Adrenal gland (tissue), 12 donors: ENCODE measurements around the gene ARIH1. TPM values are rescaled to one million over a fixed set of nuclear protein-coding genes. Genes with fewer than 3 reads are reported as not detected.
A peak's percentile ranks its signal among the peaks of the same experiment; 100 is the strongest.

Experiments
- DNase-seq, 7 donors: peaks; one replicate each; pipeline ENCODE4 v3.0.0-alpha.2; 2019 to 2020
- H3K27ac ChIP-seq, 5 donors: fragments of 200-600 bp; sonication (generic) in 4 of 5; 1 replicate in 3 of 5; 2 replicates in 2 of 5; pipeline versions ENCODE4 v1.5.1 to v1.8.0; 2016 to 2020; ENCODE audit warnings: mild to moderate bottlenecking in 1 of 5
- H3K27me3 ChIP-seq: fragments of 200-600 bp; 2 replicates; pipeline ENCODE4 v1.8.0; 2021
- H3K36me3 ChIP-seq, 2 donors: fragments of 200-600 bp; replicated peaks in 1 of 2; 1 replicate in 1 of 2; 2 replicates in 1 of 2; pipeline versions ENCODE4 v1.5.1 to v1.8.0; 2018 to 2022
- H3K4me1 ChIP-seq, 2 donors: fragments of 200-600 bp; replicated peaks in 1 of 2; 1 replicate in 1 of 2; 2 replicates in 1 of 2; pipeline versions ENCODE4 v1.5.1 to v1.8.0; 2018 to 2021
- H3K4me3 ChIP-seq, 4 donors: fragments of 200-600 bp; sonication (generic) in 3 of 4; one replicate each; pipeline ENCODE4 v1.5.1; 2016 to 2018
- H3K9me3 ChIP-seq, 3 donors: fragments of 200-600 bp; sonication (generic) in 1 of 3; replicated peaks in 1 of 3; 1 replicate in 2 of 3; 2 replicates in 1 of 3; pipeline versions ENCODE4 v1.5.1 to v1.8.0; 2016 to 2021
- CTCF ChIP-seq, 6 experiments: fragments of 450-650 bp in 4 of 6; fragments of 200-600 bp in 2 of 6; sonication (generic) in 1 of 6; IDR thresholded peaks; 1 replicate in 5 of 6; 2 replicates in 1 of 6; pipeline versions ENCODE4 v1.5.1 to v1.8.0; 2016 to 2021; ENCODE audit warnings: antibody characterized with exemption in 6 of 6, mild to moderate bottlenecking in 2 of 6, moderate library complexity in 1 of 6
- POLR2A ChIP-seq, 2 donors: fragments of 450-650 bp; IDR thresholded peaks; one replicate each; pipeline ENCODE4 v1.6.1; 2017; ENCODE audit warnings: antibody characterized with exemption in 2 of 2, mild to moderate bottlenecking in 2 of 2, moderate library complexity in 1 of 2
- WGBS, 4 donors: extraction: QIAGEN DNeasy Blood & Tissue Kit in 2 of 4; methylation state at CpG; one replicate each; pipeline versions ENCODE4 v1.1.5 to v1.1.7; 2013 to 2017; 5-methylcytosine and 5-hydroxymethylcytosine counted together
- intact Hi-C, 2 donors: fragments of 100-400 bp; cut with DNase I; formaldehyde crosslinking; loops; one replicate each; pipeline versions ENCODE4 v1.14.1 to v1.15.0; 2022 to 2023
- polyA plus RNA-seq, 3 donors: library from polyadenylated mRNA; stranded (reverse); fragments of 200-250 nt in 2 of 3; fragments of 350-450 nt in 1 of 3; fragmentation: Illumina TruSeq in 1 of 3; extraction: RNeasy Lipid Tissue Mini Kit (QIAGEN cat#74804) in 1 of 3; gene quantifications; one replicate each; pipeline ENCODE4 v1.2.3, GENCODE V29; 2013 to 2014
- total RNA-seq, 9 donors: library from RNA; depleted of rRNA in 4 of 9; stranded (reverse); fragments of >200 nt in 4 of 9; fragments of 120-200 nt in 1 of 9; fragmentation: NEBNext Ultra II Directional in 1 of 9; extraction: Animal tissue kit (Norgen Biotek cat#: 25700) in 1 of 9; gene quantifications; one replicate each; pipeline versions ENCODE4 v1.1.0 to v1.2.4, GENCODE V29; 2013 to 2023
- donor health status: healthy with polysubstance abuse.
- donor health status: Bipolar disorder and iron deficiency.
- donor health status: DM: yes; HTN: yes; CAD: no.
- donor health status: DM: no; HTN: no; CAD: no.
- donor health status: DM: no; HTN: no; CAD: no.
- donor health status: DM: yes; HTN: yes; CAD: no.

ARIH1 gene
- total and polyA plus RNA-seq, 12 donors = 18.3 to 159 (median 58.8) TPM

DNA sequence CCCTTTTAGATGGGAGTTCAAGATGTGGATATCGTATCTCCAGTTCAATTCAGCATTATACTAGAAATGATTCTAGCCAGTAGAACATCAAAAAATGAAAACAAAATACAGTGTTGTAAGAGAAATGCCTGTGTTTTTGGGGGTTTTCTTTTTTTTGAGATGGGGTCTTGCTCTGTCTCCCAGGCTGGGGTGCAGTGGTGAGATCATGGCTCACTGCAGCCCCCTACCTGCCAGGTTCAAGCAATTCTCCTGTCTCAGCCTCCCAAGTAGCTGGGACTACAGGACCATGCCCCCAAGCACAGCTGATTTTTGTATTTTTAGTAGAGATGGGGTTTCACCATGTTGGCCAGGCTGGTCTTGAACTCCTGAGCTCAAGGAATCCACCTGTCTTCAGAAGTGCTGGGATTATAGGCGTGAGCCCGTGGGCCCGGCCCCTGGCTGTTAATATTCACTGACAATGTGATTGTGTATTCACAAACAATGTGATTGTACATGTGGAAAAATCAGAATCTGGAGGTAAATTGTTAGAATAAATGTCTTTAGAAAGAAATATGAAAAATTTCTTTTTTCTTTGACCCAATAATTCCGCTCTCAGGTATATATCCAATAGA, 59.0 kb downstream of the ARIH1 start:
- WGBS, 4 donors = 93 to 98% (median 96%) methylated on average over 5 of the region's 5 CpGs
- intact Hi-C loops = no loop called here
- Histone ChIP-seq H3K36me3 (no peaks in the 10 kb centered on the region), H3K4me3 (no peak overlapping the region), H3K27ac (no peak overlapping the region), H3K9me3 (no peaks in the 10 kb centered on the region), H3K4me1 (peaks cover 4% of the 10 kb centered on the region in 2 donors), H3K27me3 (no peaks in the 10 kb centered on the region)
- no peak for DNase-seq
- TF ChIP-seq CTCF (IDR thresholded peaks at IDR 0.05) = peak in 4 of 6 experiments; percentile 20 to 26 (median 23)
- no peak for TF ChIP-seq POLR2A (IDR thresholded peaks at IDR 0.05)

- TF ChIP-seq CTCF (IDR thresholded peaks at IDR 0.05) = no peak
- no peak for TF ChIP-seq POLR2A (IDR thresholded peaks at IDR 0.05)
- Histone ChIP-seq H3K27me3 (no peaks in the 10 kb centered on the region), H3K4me1 (peaks cover 3 to 4% of the 10 kb centered on the region in 2 donors), H3K27ac (no peak overlapping the region), H3K9me3 (no peaks in the 10 kb centered on the region), H3K4me3 (no peak overlapping the region), H3K36me3 (no peaks in the 10 kb centered on the region)
- intact Hi-C loops = no loop called here
- WGBS, 4 donors = 91 to 100% (median 96%) methylated on average over 3 of the region's 3 CpGs
- no peak for DNase-seq
These were observed 60.4 kb downstream of the ARIH1 start for GRCh38 chr15:72534523-72534922.

DNA sequence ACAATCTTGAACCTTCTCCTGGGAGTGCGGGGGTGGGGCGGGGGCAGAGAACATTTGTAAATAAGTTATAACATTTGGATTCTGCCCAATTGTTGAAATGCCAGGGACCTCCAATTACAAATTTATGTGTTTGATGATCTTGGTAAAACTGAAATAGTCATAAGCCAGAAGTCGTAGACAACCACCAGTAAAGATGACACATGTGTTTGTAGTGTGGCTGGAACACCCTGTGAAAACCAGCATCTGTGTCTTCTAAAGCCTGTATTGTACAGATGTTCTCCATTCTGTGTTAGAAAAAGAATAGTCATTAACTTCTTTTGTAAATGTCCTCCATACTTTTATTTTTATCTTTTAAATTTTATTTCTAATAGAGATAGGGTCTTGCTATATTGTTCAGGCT, 61.8 kb downstream of the ARIH1 start:
- Histone ChIP-seq H3K36me3 (no peaks in the 10 kb centered on the region), H3K27ac (no peak overlapping the region), H3K4me3 (no peak overlapping the region), H3K9me3 (peaks cover 0 to 3% (median 0%) of the 10 kb centered on the region in 3 donors), H3K27me3 (no peaks in the 10 kb centered on the region), H3K4me1 (peaks cover 0 to 4% of the 10 kb centered on the region in 2 donors)
- 82 to 95% (median 92%) methylated on average over 3 of the region's 3 CpGs for WGBS, 4 donors
- no peak for DNase-seq
- TF ChIP-seq CTCF (IDR thresholded peaks at IDR 0.05) (no peak), POLR2A (IDR thresholded peaks at IDR 0.05) (no peak)
- intact Hi-C loops = no loop called here

DNA sequence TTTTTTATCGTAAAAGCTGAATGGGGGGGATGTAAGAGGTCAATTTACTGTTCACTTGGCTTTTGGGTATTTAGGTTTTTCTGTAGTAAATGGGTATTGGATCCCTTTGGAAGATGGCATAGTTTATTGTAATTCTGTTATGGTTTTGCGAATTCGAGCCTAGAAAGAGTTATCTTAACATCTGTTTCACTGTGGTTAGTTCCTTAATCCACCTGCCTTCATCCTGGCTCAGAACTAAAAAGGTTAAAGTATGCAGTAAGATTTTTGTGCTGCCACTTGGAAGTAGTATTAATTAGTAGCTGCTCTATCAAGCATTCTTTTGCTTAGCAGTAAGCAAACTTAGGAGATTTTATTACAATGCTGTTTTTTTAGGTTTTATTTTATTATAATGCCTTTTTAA, 62.4 kb downstream of the ARIH1 start:
- intact Hi-C loops = no loop called here
- Histone ChIP-seq H3K4me3 (no peak overlapping the region), H3K27ac (no peak overlapping the region), H3K4me1 (peaks cover 0 to 4% of the 10 kb centered on the region in 2 donors), H3K36me3 (no peaks in the 10 kb centered on the region), H3K9me3 (peaks cover 0 to 8% (median 0%) of the 10 kb centered on the region in 3 donors), H3K27me3 (no peaks in the 10 kb centered on the region)
- TF ChIP-seq POLR2A (IDR thresholded peaks at IDR 0.05) (no peak), CTCF (IDR thresholded peaks at IDR 0.05) (no peak)
- no peak for DNase-seq
- WGBS, 4 donors = 85 to 92% (median 91%) methylated on average over 3 of the region's 3 CpGs
